Left lung (tissue), 14 donors: ENCODE measurements around the gene TBC1D9. TPM values are rescaled to one million over a fixed set of nuclear protein-coding genes. Genes with fewer than 3 reads are reported as not detected.

ENCODE experiments used
- ATAC-seq: fragments of 200-7000 bp; cut with Tn5 transposase; one replicate; pipeline ENCODE4 v1.9.1; 2020; ENCODE audit warnings: moderate library complexity
- DNase-seq, 4 donors: peaks; one replicate each; pipeline ENCODE4 v3.0.0-alpha.2; 2013 to 2020
- H3K27ac ChIP-seq, 2 donors: fragments of 200-600 bp; sonication (generic) in 1 of 2; one replicate each; pipeline versions ENCODE4 v1.5.0 to v1.8.0; 2020 to 2021
- H3K27me3 ChIP-seq, 2 donors: fragments of 200-600 bp; sonication (generic) in 1 of 2; one replicate each; pipeline versions ENCODE4 v1.5.0 to v1.8.0; 2020 to 2021
- H3K36me3 ChIP-seq, 2 donors: fragments of 200-600 bp; sonication (generic) in 1 of 2; one replicate each; pipeline versions ENCODE4 v1.5.0 to v1.8.0; 2020 to 2021
- H3K4me1 ChIP-seq, 2 donors: fragments of 200-600 bp; one replicate each; pipeline ENCODE4 v1.8.0; 2021
- H3K4me3 ChIP-seq, 2 donors: fragments of 200-600 bp; sonication (generic) in 1 of 2; one replicate each; pipeline versions ENCODE4 v1.5.0 to v1.8.0; 2020 to 2021; ENCODE audit warnings: mild to moderate bottlenecking in 1 of 2
- H3K9me3 ChIP-seq, 2 donors: fragments of 200-600 bp; sonication (generic) in 1 of 2; one replicate each; pipeline versions ENCODE4 v1.5.0 to v1.8.0; 2020 to 2021
- intact Hi-C, 2 donors: fragments of 100-400 bp; cut with DNase I; formaldehyde crosslinking; loops; one replicate each; pipeline versions ENCODE4 v1.11.2 to v1.14.2; 2022
- long read RNA-seq, 12 donors: library from polyadenylated mRNA in 2 of 12; unstranded in 2 of 12; transcript quantifications; one replicate each; pipeline ENCODE4 v2.0.0 and lab custom pipeline, GENCODE V29; 2019 to 2026
- polyA plus RNA-seq, 6 donors: library from polyadenylated mRNA; unstranded; fragments of 120-200 nt; gene quantifications; one replicate each; pipeline ENCODE4 v1.2.1, GENCODE V29; 2013; ENCODE audit not compliant: insufficient read length in 6 of 6
- total RNA-seq, 2 donors: library from RNA; stranded (reverse); fragmentation: NEBNext Ultra II Directional; extraction: Animal tissue kit (Norgen Biotek cat#: 25700); gene quantifications; one replicate each; pipeline ENCODE4 v1.2.1, GENCODE V29; 2021
- TF ChIP-seq, protein P1 (sequence below), 2 donors: fragments of 200-600 bp; sonication (generic) in 1 of 2; IDR thresholded peaks; one replicate each; pipeline versions ENCODE4 v1.5.0 to v1.8.0; 2021; ENCODE audit warnings: antibody characterized with exemption in 2 of 2
- donor health status: DM: no; HTN: yes; CAD: no.
- donor health status: DM: no; HTN: no; CAD: no.

Gene TBC1D9
- total RNA-seq: 10 to 100 TPM; 29.0 to 34.0 TPM
- polyA plus RNA-seq: 10 to 100 TPM; 27.7 to 35.7 (median 32.3) TPM
- long read RNA-seq, donor 1, partial matches to known transcripts: 18 of 18 reads
- long read RNA-seq, donor 1, other reads (novel, unspliced or antisense): 0 of 18 reads
- long read RNA-seq, donor 2, full-length matches to known transcripts: 1 of 11 reads
- long read RNA-seq, donor 2, partial matches to known transcripts: 10 of 11 reads
- long read RNA-seq, donor 2, other reads (novel, unspliced or antisense): 0 of 11 reads
- long read RNA-seq, donor 3: 0 reads
- long read RNA-seq, donor 4, partial matches to known transcripts: 1 of 1 reads
- long read RNA-seq, donor 4, other reads (novel, unspliced or antisense): 0 of 1 reads
- long read RNA-seq, donor 5: 0 reads
- long read RNA-seq, donor 6, full-length matches to known transcripts: 4 of 4 reads
- long read RNA-seq, donor 6, partial matches to known transcripts: 0 of 4 reads
- long read RNA-seq, donor 6, other reads (novel, unspliced or antisense): 0 of 4 reads
- long read RNA-seq, donor 7: 0 reads
- long read RNA-seq, donor 8, full-length matches to known transcripts: 1 of 1 reads
- long read RNA-seq, donor 8, partial matches to known transcripts: 0 of 1 reads
- long read RNA-seq, donor 8, other reads (novel, unspliced or antisense): 0 of 1 reads
- long read RNA-seq, donor 9: 0 reads
- long read RNA-seq, donor 10: 0 reads
- long read RNA-seq, donor 11, full-length matches to known transcripts: 4 of 4 reads
- long read RNA-seq, donor 11, partial matches to known transcripts: 0 of 4 reads
- long read RNA-seq, donor 11, other reads (novel, unspliced or antisense): 0 of 4 reads
- long read RNA-seq, donor 12, full-length matches to known transcripts: 1 of 1 reads
- long read RNA-seq, donor 12, partial matches to known transcripts: 0 of 1 reads
- long read RNA-seq, donor 12, other reads (novel, unspliced or antisense): 0 of 1 reads

DNA sequence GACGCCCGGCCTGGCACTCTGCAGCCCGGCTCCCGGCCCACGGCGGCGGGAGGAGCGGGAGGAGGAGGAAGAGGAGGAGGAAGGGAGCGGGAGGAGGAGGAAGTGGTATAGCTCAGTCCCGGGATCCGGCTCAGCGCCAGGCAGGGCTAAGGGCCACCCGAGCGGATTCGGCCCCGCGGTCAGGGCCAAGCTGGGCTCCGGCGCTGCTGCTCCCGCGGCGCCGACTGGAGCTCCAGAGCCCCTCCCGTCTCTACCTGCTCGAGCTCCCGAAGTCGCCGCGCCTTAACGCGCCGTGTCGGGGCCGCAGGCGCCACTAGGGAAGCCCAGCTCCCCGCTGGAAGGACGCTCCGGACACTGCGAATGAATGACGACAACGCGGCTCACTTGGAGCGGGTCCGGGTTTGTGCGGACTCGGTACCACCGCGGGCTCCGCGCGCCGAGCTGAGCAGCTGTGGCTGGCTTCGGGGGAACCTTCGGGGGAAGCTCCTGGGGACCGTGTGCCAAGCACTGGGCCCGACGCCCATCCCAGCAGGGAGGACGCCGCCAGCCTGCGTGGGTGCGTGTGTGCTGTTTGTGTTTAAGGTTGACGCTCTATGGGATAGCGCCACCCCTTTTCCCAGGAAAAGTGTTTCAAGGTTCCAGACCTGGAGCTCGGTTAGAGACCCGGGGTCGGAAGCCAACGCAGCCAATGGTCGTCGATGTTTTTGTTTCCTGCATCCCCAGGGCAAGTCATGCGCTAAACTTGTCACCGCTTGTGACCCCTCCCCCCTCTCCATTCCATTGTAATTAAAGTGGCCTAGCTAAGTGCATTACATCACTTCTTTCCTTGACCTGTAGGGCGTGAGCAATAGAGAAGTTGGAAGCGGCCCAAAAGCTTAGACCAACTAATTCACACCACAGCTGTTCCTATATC is at the start of gene TBC1D9:
Gene TBC1D9, minus strand, starts transcription at position 67 of the 913 bp plus-strand sequence. CDS start 340 bp downstream, outside the sequence.
- Histone ChIP-seq H3K9me3 (no peaks in the 10 kb centered on the region), H3K27me3 (peaks cover 0 to 32% of the 10 kb centered on the region in 2 donors), H3K36me3 (no peaks in the 10 kb centered on the region), H3K4me3 (peak within 1 kb of the TSS; percentile 73 to 82), H3K4me1 (peaks cover 7 to 22% of the 10 kb centered on the region in 2 donors), H3K27ac (peak within 1 kb of the TSS; percentile 99 to 100)
- ATAC-seq: peak; percentile 86
- DNase-seq: peak; percentile 83 to 93 (median 88)
- intact Hi-C loops: no loop called here
- TF ChIP-seq, protein P1, sequence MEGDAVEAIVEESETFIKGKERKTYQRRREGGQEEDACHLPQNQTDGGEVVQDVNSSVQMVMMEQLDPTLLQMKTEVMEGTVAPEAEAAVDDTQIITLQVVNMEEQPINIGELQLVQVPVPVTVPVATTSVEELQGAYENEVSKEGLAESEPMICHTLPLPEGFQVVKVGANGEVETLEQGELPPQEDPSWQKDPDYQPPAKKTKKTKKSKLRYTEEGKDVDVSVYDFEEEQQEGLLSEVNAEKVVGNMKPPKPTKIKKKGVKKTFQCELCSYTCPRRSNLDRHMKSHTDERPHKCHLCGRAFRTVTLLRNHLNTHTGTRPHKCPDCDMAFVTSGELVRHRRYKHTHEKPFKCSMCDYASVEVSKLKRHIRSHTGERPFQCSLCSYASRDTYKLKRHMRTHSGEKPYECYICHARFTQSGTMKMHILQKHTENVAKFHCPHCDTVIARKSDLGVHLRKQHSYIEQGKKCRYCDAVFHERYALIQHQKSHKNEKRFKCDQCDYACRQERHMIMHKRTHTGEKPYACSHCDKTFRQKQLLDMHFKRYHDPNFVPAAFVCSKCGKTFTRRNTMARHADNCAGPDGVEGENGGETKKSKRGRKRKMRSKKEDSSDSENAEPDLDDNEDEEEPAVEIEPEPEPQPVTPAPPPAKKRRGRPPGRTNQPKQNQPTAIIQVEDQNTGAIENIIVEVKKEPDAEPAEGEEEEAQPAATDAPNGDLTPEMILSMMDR (IDR thresholded peaks at IDR 0.05): no peak

DNA sequence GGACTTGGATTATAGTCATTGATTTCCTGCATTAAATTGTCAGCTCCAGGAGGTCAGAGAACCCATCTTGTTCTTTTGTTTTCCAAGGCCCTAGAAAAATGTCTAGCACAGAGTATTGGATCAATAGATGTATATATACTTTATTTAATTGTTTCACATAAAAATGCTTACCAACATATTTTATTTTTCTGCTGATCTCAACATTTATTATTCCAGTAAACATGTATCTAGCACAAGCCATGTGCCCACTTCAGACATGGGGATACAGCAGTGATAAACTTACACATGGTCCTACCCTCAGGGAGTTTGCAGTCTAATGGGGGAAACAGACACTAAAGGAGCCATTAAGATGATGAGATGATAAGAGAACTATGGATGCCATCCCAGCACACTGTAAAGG is 49.1 kb upstream of the TBC1D9 start:
- DNase-seq: no peak
- no peak for ATAC-seq
- TF ChIP-seq, protein P1 (IDR thresholded peaks at IDR 0.05): no peak
- H3K27ac ChIP-seq: no peak overlapping the region
- no peaks in the 10 kb centered on the region for H3K9me3 ChIP-seq
- H3K27me3 ChIP-seq: no peaks in the 10 kb centered on the region
- H3K36me3 ChIP-seq: no peaks in the 10 kb centered on the region
- intact Hi-C loops: no loop called here
- no peak overlapping the region for H3K4me3 ChIP-seq
- peaks cover 0 to 26% of the 10 kb centered on the region in 2 donors for H3K4me1 ChIP-seq

DNA sequence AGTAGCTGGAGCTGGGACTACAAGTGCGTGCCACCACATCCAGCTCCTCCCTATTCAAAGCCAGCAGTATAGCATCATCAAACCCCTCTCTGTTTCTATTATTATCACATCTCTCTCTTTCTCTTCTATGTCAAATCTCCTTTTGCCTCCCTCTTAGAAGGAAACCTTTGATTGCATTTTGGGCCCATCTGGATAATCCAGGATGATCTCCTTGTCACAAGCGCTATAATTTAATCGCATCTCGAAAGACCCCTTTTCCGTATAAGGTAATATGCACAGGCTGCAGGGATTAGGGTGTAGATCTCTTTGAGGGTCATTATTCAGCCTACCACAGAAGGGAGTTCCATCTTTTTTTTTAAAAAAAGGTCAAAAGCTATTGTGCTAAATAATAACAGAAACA is 46.4 kb upstream of the TBC1D9 start:
- Histone ChIP-seq H3K27me3 (no peaks in the 10 kb centered on the region), H3K4me1 (peaks cover 0 to 9% of the 10 kb centered on the region in 2 donors), H3K27ac (no peak overlapping the region), H3K9me3 (no peaks in the 10 kb centered on the region), H3K4me3 (no peak overlapping the region), H3K36me3 (no peaks in the 10 kb centered on the region)
- ATAC-seq: no peak
- no peak for DNase-seq
- intact Hi-C loops: no loop called here
- TF ChIP-seq, protein P1 (IDR thresholded peaks at IDR 0.05): no peak

DNA sequence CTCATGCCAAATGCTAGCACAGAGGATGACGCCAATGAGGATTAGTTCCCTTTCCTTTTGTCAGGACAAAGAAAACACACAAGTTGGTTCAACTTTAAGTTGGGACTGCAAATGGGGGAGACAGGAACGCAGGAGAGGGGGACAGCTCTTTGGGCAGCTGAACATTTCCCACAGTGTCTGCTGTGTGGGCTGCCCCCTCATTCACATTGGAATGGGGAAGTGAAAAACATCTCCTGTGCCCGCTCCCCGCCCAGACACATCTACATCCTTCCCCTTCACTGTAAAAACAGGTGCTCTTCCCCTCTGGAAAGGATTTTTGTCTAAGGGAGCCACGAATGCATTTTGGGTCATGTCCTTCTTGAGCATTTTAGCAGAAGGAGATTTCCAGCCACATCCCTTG is 44.5 kb upstream of the TBC1D9 start:
- no peaks in the 10 kb centered on the region for H3K36me3 ChIP-seq
- H3K27ac ChIP-seq: no peak overlapping the region
- H3K27me3 ChIP-seq: no peaks in the 10 kb centered on the region
- intact Hi-C loops: no loop called here
- no peak overlapping the region for H3K4me3 ChIP-seq
- H3K4me1 ChIP-seq: no peaks in the 10 kb centered on the region
- TF ChIP-seq, protein P1 (IDR thresholded peaks at IDR 0.05): no peak
- ATAC-seq: no peak
- DNase-seq: no peak
- H3K9me3 ChIP-seq: no peaks in the 10 kb centered on the region
